ENCODE results near the gene HECTD4.

- TF ChIP-seq CTCF (IDR thresholded peaks at IDR 0.05): no peak
- TF ChIP-seq POLR2A (IDR thresholded peaks at IDR 0.05): no peak
These were observed 56.5 kb downstream of the HECTD4 start for GRCh38 chr12:112325622-112326207.

Measured in body of pancreas (tissue), 4 donors.